HCT116 (cell line): ENCODE results near the gene SNX15. TPM values are rescaled to one million over a fixed set of nuclear protein-coding genes. Genes with fewer than 3 reads are reported as not detected.
"Not testable (repeated sequence)": the region's sequence is repeated elsewhere in the genome, so short reads cannot be mapped to it uniquely, and the experiment has no call there.

Source experiments
- ATAC-seq: fragments of 200-7000 bp; cut with Tn5 transposase; 2 replicates; pipeline ENCODE4 v1.9.1; 2020; ENCODE audit warnings: mild to moderate bottlenecking, moderate library complexity
- BruUV-seq: library from RNA; stranded (reverse); fragments of 400-500 nt; replicated peaks from 2 replicates; lab custom pipeline; 2021; lab: Mats Ljungman, UMichigan
- CTCF ChIA-PET: fragments of 300-600 bp; sonication (Branson Sonifier 250); formaldehyde crosslinking; loops from one replicate; lab custom pipeline; 2021; ENCODE audit warnings: antibody characterized with exemption; lab: Charles Lee
- POLR2A ChIA-PET: fragments of 300-600, 350-600 bp; sonication (Branson Sonifier 250); formaldehyde crosslinking; loops from one replicate; lab custom pipeline; 2021; ENCODE audit warnings: antibody characterized with exemption; lab: Charles Lee
- RAD21 ChIA-PET, 2 experiments: fragments of 300-600 bp; sonication (Branson Sonifier 250); formaldehyde crosslinking; loops; one replicate each; lab custom pipeline; 2023; ENCODE audit warnings: low total read pairs in 2 of 2; ENCODE audit not compliant: uncharacterized antibody in 2 of 2, unreplicated experiment in 2 of 2, low non-redundant PET in 1 of 2; lab: Charles Lee
- DNase-seq: peaks from one replicate; pipeline ENCODE4 v3.0.0-alpha.2; 2010; ENCODE audit warnings: low read depth, low spot score
- H2AFZ ChIP-seq: fragments of 200-600 bp; shearing (Covaris generic), sonication (generic); 2 replicates; pipeline ENCODE4 v1.6.1; 2017; ENCODE audit warnings: low read depth, mixed run types, mixed read lengths, antibody characterized with exemption, low read length; ENCODE audit not compliant: poor library complexity, severe bottlenecking
- H3K27ac ChIP-seq: 2 replicates; pipeline ENCODE4 v1.5.1; 2012; ENCODE audit warnings: low read depth, low read length
- H3K27me3 ChIP-seq: fragments of 200-600 bp; sonication (generic); 2 replicates; pipeline ENCODE4 v1.6.1; 2016; ENCODE audit warnings: mixed run types, low read length, mixed read lengths; ENCODE audit not compliant: insufficient read depth
- H3K36me3 ChIP-seq, 2 experiments: fragments of 200-500 bp in 1 of 2; fragments of 200-600 bp in 1 of 2; sonication (Bioruptor generic) in 1 of 2; sonication (generic) in 1 of 2; 2 replicates each; pipeline versions ENCODE4 v1.5.1 to v1.6.1; 2014 to 2016; ENCODE audit warnings: low read length in 2 of 2, inconsistent platforms in 1 of 2, mixed read lengths in 1 of 2, mixed run types in 1 of 2; ENCODE audit not compliant: insufficient read depth in 2 of 2, control insufficient read depth in 1 of 2
- H3K4me1 ChIP-seq, 2 experiments: fragments of 200-600 bp in 1 of 2; sonication (generic) in 1 of 2; 2 replicates each; pipeline versions ENCODE4 v1.5.1 to v1.6.1; 2012 to 2017; ENCODE audit warnings: low read length in 2 of 2, inconsistent platforms in 1 of 2, mild to moderate bottlenecking in 1 of 2, mixed read lengths in 1 of 2, mixed run types in 1 of 2, moderate library complexity in 1 of 2; ENCODE audit not compliant: insufficient read depth in 2 of 2, control insufficient read depth in 1 of 2
- H3K4me2 ChIP-seq: fragments of 200-600 bp; sonication (generic); 2 replicates; pipeline ENCODE4 v1.6.1; 2017; ENCODE audit warnings: mixed run types, low read length, mixed read lengths
- H3K4me3 ChIP-seq, 2 experiments: fragments of 200-600 bp in 1 of 2; sonication (generic) in 1 of 2; replicated peaks in 1 of 2; 2 replicates each; pipeline ENCODE4 v1.5.1; 2011 to 2016; ENCODE audit warnings: low read length in 2 of 2, control low read depth in 1 of 2, low read depth in 1 of 2, mild to moderate bottlenecking in 1 of 2, mixed read lengths in 1 of 2, mixed run types in 1 of 2
- H3K79me2 ChIP-seq: fragments of 200-600 bp; sonication (generic); 2 replicates; pipeline ENCODE4 v1.6.1; 2017; ENCODE audit warnings: mild to moderate bottlenecking, mixed run types, low read length, moderate library complexity, mixed read lengths; ENCODE audit not compliant: insufficient read depth
- H3K9ac ChIP-seq: fragments of 200-600 bp; sonication (generic); 2 replicates; pipeline ENCODE4 v1.6.1; 2016; ENCODE audit warnings: low read length, mixed read lengths
- H3K9me2 ChIP-seq: fragments of 200-600 bp; sonication (generic), shearing (Covaris generic); 2 replicates; pipeline ENCODE4 v1.6.1; 2017; ENCODE audit warnings: mixed run types, mild to moderate bottlenecking, moderate library complexity; ENCODE audit not compliant: insufficient read depth
- H3K9me3 ChIP-seq, 2 experiments: fragments of 200-500 bp in 1 of 2; fragments of 200-600 bp in 1 of 2; sonication (Bioruptor generic) in 1 of 2; sonication (generic) in 1 of 2; 2 replicates each; pipeline ENCODE4 v1.6.1; 2014 to 2017; ENCODE audit warnings: low read length in 2 of 2, mixed read lengths in 2 of 2, inconsistent platforms in 1 of 2, low read depth in 1 of 2, mild to moderate bottlenecking in 1 of 2, mixed run types in 1 of 2, moderate library complexity in 1 of 2; ENCODE audit not compliant: control insufficient read depth in 1 of 2, insufficient read depth in 1 of 2
- H4K20me1 ChIP-seq: fragments of 200-600 bp; sonication (generic), shearing (Covaris generic); 2 replicates; pipeline ENCODE4 v1.6.1; 2017; ENCODE audit warnings: mixed run types, mild to moderate bottlenecking, moderate library complexity; ENCODE audit not compliant: insufficient read depth
- CBX3 ChIP-seq: IDR thresholded peaks from 2 replicates; pipeline ENCODE4 v1.6.1; 2012; ENCODE audit warnings: low read depth
- CEBPB ChIP-seq: IDR thresholded peaks from 2 replicates; pipeline ENCODE4 v1.6.1; 2012; ENCODE audit warnings: low read depth
- EGR1 ChIP-seq: IDR thresholded peaks from 2 replicates; pipeline ENCODE4 v1.6.1; 2012; ENCODE audit warnings: low read depth
- ELF1 ChIP-seq: IDR thresholded peaks from 2 replicates; pipeline ENCODE4 v1.6.1; 2012; ENCODE audit warnings: low read depth, borderline replicate concordance
- EZH2 ChIP-seq: fragments of 200-600 bp; sonication (generic); IDR thresholded peaks from 2 replicates; pipeline ENCODE4 v1.6.1; 2017; ENCODE audit warnings: antibody characterized with exemption, mixed run types
- EZH2phosphoT487 ChIP-seq: fragments of 200-600 bp; IDR thresholded peaks from 2 replicates; pipeline ENCODE4 v1.6.1; 2018; ENCODE audit warnings: antibody characterized with exemption, borderline replicate concordance
- FOSL1 ChIP-seq: IDR thresholded peaks from 2 replicates; pipeline ENCODE4 v1.6.1; 2012; ENCODE audit warnings: low read depth
- RAD21 ChIP-seq: IDR thresholded peaks from 2 replicates; pipeline ENCODE4 v1.6.1; 2012; ENCODE audit warnings: low read depth, mild to moderate bottlenecking
- SIN3A ChIP-seq: IDR thresholded peaks from 2 replicates; pipeline ENCODE4 v1.6.1; 2012; ENCODE audit warnings: low read depth
- SP1 ChIP-seq: IDR thresholded peaks from 2 replicates; pipeline ENCODE4 v1.6.1; 2012; ENCODE audit warnings: low read depth
- SRF ChIP-seq: IDR thresholded peaks from 2 replicates; pipeline ENCODE4 v1.6.1; 2012; ENCODE audit warnings: low read depth
- YY1 ChIP-seq: IDR thresholded peaks from 2 replicates; pipeline ENCODE4 v1.6.1; 2011; ENCODE audit warnings: low read length, low read depth, moderate library complexity, mild to moderate bottlenecking; ENCODE audit not compliant: insufficient replicate concordance; ENCODE audit errors: extremely low read depth
- ZFX ChIP-seq: fragments of 450-650 bp; IDR thresholded peaks from 2 replicates; pipeline ENCODE4 v1.6.1; 2017
- ZNF274 ChIP-seq: fragments of 200-500 bp; sonication (Bioruptor generic); IDR thresholded peaks from 2 replicates; pipeline ENCODE4 v1.6.1; 2014; ENCODE audit warnings: mild to moderate bottlenecking, low read depth, low read length, inconsistent platforms
- intact Hi-C: fragments of 100-400 bp; cut with micrococcal nuclease; formaldehyde crosslinking; loops from 2 replicates; pipeline ENCODE4 v1.10.0; 2022
- total RNA-seq: library from RNA; stranded (reverse); gene quantifications from one replicate; pipeline ENCODE4 v1.2.1, GENCODE V29; 2021; ENCODE audit not compliant: unreplicated experiment
- TF ChIP-seq, protein P1 (sequence below): IDR thresholded peaks from 2 replicates; pipeline ENCODE4 v1.6.1; 2012
- TF ChIP-seq, protein P2 (sequence below): IDR thresholded peaks from 2 replicates; pipeline ENCODE4 v1.6.1; 2011; ENCODE audit warnings: mild to moderate bottlenecking, low read length, moderate library complexity; ENCODE audit not compliant: insufficient replicate concordance; ENCODE audit errors: extremely low read depth
- TF ChIP-seq, protein P3 (sequence below): IDR thresholded peaks from 2 replicates; pipeline ENCODE4 v1.6.1; 2012; ENCODE audit warnings: low read depth

SNX15 gene
- total RNA-seq, 1 experiment from 2014 or later, result 16.8 TPM

GRCh38 chr11:65003282-65003681 is 24.0 kb upstream of the SNX15 start:
- H3K9ac ChIP-seq, result no peak overlapping the region
- BruUV-seq, result no TSS peak
- no peaks in the 10 kb centered on the region for H3K27me3 ChIP-seq
- DNase-seq, result no peak
- H3K4me1 ChIP-seq, result peaks cover 16 to 42% of the 10 kb centered on the region in 2 experiments
- H3K4me2 ChIP-seq, result no peak overlapping the region
- no peak overlapping the region for H3K27ac ChIP-seq
- POLR2A ChIA-PET, result no interaction called here
- intact Hi-C loops, result no loop called here
- RAD21 ChIA-PET, result no interaction called here
- no peaks in the 10 kb centered on the region for H4K20me1 ChIP-seq
- no peaks in the 10 kb centered on the region for H3K79me2 ChIP-seq
- no peaks in the 10 kb centered on the region for H3K9me3 ChIP-seq
- TF ChIP-seq, protein P1, sequence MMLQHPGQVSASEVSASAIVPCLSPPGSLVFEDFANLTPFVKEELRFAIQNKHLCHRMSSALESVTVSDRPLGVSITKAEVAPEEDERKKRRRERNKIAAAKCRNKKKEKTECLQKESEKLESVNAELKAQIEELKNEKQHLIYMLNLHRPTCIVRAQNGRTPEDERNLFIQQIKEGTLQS, result no peak
- TF ChIP-seq FOSL1 (no peak), ZNF274 (no peak), ZFX (no peak), SIN3A (no peak), EZH2 (no peak), CBX3 (no peak), ELF1 (no peak), CEBPB (no peak), SP1 (no peak), RAD21 (no peak), EGR1 (no peak), YY1 (no peak), SRF (no peak), EZH2phosphoT487 (no peak)
- TF ChIP-seq, protein P2, sequence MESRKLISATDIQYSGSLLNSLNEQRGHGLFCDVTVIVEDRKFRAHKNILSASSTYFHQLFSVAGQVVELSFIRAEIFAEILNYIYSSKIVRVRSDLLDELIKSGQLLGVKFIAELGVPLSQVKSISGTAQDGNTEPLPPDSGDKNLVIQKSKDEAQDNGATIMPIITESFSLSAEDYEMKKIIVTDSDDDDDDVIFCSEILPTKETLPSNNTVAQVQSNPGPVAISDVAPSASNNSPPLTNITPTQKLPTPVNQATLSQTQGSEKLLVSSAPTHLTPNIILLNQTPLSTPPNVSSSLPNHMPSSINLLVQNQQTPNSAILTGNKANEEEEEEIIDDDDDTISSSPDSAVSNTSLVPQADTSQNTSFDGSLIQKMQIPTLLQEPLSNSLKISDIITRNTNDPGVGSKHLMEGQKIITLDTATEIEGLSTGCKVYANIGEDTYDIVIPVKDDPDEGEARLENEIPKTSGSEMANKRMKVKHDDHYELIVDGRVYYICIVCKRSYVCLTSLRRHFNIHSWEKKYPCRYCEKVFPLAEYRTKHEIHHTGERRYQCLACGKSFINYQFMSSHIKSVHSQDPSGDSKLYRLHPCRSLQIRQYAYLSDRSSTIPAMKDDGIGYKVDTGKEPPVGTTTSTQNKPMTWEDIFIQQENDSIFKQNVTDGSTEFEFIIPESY, result no peak
- TF ChIP-seq, protein P3, sequence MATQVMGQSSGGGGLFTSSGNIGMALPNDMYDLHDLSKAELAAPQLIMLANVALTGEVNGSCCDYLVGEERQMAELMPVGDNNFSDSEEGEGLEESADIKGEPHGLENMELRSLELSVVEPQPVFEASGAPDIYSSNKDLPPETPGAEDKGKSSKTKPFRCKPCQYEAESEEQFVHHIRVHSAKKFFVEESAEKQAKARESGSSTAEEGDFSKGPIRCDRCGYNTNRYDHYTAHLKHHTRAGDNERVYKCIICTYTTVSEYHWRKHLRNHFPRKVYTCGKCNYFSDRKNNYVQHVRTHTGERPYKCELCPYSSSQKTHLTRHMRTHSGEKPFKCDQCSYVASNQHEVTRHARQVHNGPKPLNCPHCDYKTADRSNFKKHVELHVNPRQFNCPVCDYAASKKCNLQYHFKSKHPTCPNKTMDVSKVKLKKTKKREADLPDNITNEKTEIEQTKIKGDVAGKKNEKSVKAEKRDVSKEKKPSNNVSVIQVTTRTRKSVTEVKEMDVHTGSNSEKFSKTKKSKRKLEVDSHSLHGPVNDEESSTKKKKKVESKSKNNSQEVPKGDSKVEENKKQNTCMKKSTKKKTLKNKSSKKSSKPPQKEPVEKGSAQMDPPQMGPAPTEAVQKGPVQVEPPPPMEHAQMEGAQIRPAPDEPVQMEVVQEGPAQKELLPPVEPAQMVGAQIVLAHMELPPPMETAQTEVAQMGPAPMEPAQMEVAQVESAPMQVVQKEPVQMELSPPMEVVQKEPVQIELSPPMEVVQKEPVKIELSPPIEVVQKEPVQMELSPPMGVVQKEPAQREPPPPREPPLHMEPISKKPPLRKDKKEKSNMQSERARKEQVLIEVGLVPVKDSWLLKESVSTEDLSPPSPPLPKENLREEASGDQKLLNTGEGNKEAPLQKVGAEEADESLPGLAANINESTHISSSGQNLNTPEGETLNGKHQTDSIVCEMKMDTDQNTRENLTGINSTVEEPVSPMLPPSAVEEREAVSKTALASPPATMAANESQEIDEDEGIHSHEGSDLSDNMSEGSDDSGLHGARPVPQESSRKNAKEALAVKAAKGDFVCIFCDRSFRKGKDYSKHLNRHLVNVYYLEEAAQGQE, result no peak; the same call in 1 of the 2 replicates
- TF ChIP-seq, all 23 proteins: peak for 0
- no peaks in the 10 kb centered on the region for H3K36me3 ChIP-seq
- no peak overlapping the region for H3K4me3 ChIP-seq
- ATAC-seq, result no peak
- CTCF ChIA-PET, result no interaction called here
- H2AFZ ChIP-seq, result no peak overlapping the region
- H3K9me2 ChIP-seq, result no peaks in the 10 kb centered on the region

- H4K20me1 ChIP-seq, H3K9me2 ChIP-seq, intact Hi-C loops, H3K79me2 ChIP-seq, H3K27ac ChIP-seq, ATAC-seq, BruUV-seq, H3K9me3 ChIP-seq, H3K9ac ChIP-seq, H3K4me2 ChIP-seq, POLR2A ChIA-PET, H3K36me3 ChIP-seq, H3K4me3 ChIP-seq, RAD21 ChIA-PET, CTCF ChIA-PET, H2AFZ ChIP-seq, H3K27me3 ChIP-seq, DNase-seq: not testable (repeated sequence)
- peaks cover 11 to 38% of the 10 kb centered on the region in 2 experiments for H3K4me1 ChIP-seq
Observed at GRCh38 chr11:65003968-65004367, 23.3 kb upstream of the SNX15 start.
